ENCODE results near the gene AK8. TPM values are rescaled to one million over a fixed set of nuclear protein-coding genes. Genes with fewer than 3 reads are reported as not detected.

Gene AK8
- total and polyA plus RNA-seq, 2 of the 4 experiments (the other 2 are of a cell fraction): under 0.01 to 0.09 TPM

DNA sequence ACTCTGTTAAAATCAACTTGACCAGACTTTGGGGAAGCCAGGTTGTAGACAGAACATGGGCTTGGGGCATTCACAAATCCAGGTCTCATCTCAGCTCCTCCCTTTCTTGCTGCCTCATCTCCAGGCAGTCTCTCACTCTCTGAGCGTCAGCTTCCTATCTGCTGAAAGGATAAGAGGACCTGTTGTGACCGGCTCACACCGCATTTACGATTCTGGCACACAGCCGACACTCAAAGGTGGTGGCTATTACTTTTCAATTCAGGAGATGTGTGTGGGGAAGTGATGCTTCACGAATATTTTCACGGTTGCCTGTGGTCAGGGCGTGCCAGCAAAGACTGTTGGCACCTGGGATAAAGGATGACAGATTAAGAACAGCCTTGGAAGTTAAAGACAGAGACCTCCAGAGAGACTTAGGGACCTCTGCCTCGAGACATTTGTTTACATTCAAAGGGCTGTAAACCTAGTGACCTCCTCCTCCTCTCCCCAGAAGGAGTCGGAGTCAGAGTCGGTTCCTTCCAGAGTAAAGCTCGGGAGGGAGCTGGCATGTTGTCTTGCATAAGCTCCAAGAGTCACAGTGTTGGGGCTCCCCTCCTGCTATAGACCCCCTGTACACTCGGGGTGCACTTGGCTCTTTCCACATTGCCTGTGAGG is 83.2 kb downstream of the AK8 start:
- Histone ChIP-seq H3K79me1 (ENCODE audit: low read depth in 1 of 2, low read length in 2 of 2) (no peaks in the 10 kb centered on the region), H2BK15ac (ENCODE audit: low read depth, low read length) (no peak overlapping the region), H3K4me1 (ENCODE audit: control insufficient read depth, insufficient read depth, low read length) (no peaks in the 10 kb centered on the region), H3K4ac (ENCODE audit: low read depth, low read length) (no peak overlapping the region), H2BK5ac (ENCODE audit: low read depth, low read length, poor library complexity, severe bottlenecking) (no peak overlapping the region), H4K8ac (ENCODE audit: low read depth in 2 of 2, low read length in 2 of 2) (no peak overlapping the region), H3K9ac (ENCODE audit: low read depth, low read length) (no peak overlapping the region), H2AK9ac (replicated peaks; ENCODE audit: low read depth, low read length, poor library complexity) (no peak overlapping the region), H3K9me3 (ENCODE audit: control insufficient read depth, insufficient read depth, low read length) (no peaks in the 10 kb centered on the region), H3K36me3 (ENCODE audit: control insufficient read depth, insufficient read depth, low read length) (no peaks in the 10 kb centered on the region), H3K4me3 (ENCODE audit: insufficient read depth, low read depth, low read length) (no peak overlapping the region), H3K18ac (ENCODE audit: low read depth, low read length) (no peak overlapping the region), H3K56ac (ENCODE audit: extremely low read depth, insufficient read depth, low read length) (no peak overlapping the region), H2BK20ac (ENCODE audit: low read depth, low read length) (no peak overlapping the region), H3K23ac (ENCODE audit: low read depth, low read length) (no peak overlapping the region), H4K5ac (ENCODE audit: low read depth, low read length) (no peak overlapping the region), H3K9me1 (ENCODE audit: insufficient read depth, low read length) (no peaks in the 10 kb centered on the region), H3K27ac (ENCODE audit: insufficient read depth, low read length) (no peak overlapping the region), H4K91ac (ENCODE audit: insufficient read depth, low read depth, low read length) (no peak overlapping the region), H4K20me1 (ENCODE audit: insufficient read depth, low read length) (no peaks in the 10 kb centered on the region), H2BK120ac (ENCODE audit: low read depth, low read length) (no peak overlapping the region), H3K14ac (replicated peaks; ENCODE audit: low read depth, low read length) (no peak overlapping the region), H3K4me2 (ENCODE audit: low read depth, low read length) (no peak overlapping the region), H2AFZ (replicated peaks; ENCODE audit: low read length, poor library complexity) (no peak overlapping the region), H2AK5ac (ENCODE audit: low read depth, low read length) (no peak overlapping the region), H3K27me3 (ENCODE audit: control insufficient read depth, insufficient read depth, low read length) (peaks cover 49% of the 10 kb centered on the region)
- ATAC-seq (ENCODE audit: low read depth) (no peak), DNase-seq (no peak)
- in situ Hi-C loops (cut with MboI; ENCODE audit: low sequenced_read_pairs) (loop anchor here (5.0 kb wide), 1 partner anchor 288 kb away; no protein-coding TSS in a partner anchor), intact Hi-C loops (cut with micrococcal nuclease) (no loop called here), dilution Hi-C loops (cut with HindIII; ENCODE audit: low sequenced_read_pairs, unreplicated experiment) (no loop called here)
- WGBS, 2 experiments (ENCODE audit: extremely low coverage in 2 of 2, insufficient read length in 1 of 2): no CpG with 5 or more reads among the region's 13 CpGs
- ChIA-PET CTCF (no interaction called here), POLR2A (ENCODE audit: unreplicated experiment) (no interaction called here)
- BruUV-seq (replicated peaks): no TSS peak
- TF ChIP-seq, protein P1, sequence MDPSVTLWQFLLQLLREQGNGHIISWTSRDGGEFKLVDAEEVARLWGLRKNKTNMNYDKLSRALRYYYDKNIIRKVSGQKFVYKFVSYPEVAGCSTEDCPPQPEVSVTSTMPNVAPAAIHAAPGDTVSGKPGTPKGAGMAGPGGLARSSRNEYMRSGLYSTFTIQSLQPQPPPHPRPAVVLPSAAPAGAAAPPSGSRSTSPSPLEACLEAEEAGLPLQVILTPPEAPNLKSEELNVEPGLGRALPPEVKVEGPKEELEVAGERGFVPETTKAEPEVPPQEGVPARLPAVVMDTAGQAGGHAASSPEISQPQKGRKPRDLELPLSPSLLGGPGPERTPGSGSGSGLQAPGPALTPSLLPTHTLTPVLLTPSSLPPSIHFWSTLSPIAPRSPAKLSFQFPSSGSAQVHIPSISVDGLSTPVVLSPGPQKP (IDR thresholded peaks at IDR 0.05; ENCODE audit: borderline replicate concordance, low read depth, low read length): no peak
- TF ChIP-seq MXI1 (IDR thresholded peaks at IDR 0.05; ENCODE audit: borderline replicate concordance, low read depth, low read length) (no peak), FOS (IDR thresholded peaks at IDR 0.05; ENCODE audit: low read depth, low read length) (no peak), CTCF (conservative IDR thresholded peaks at IDR 0.05; ENCODE audit: low read depth, low read length) (no peak), MAFK (IDR thresholded peaks at IDR 0.05; ENCODE audit: low read depth, low read length) (no peak), RAD21 (IDR thresholded peaks at IDR 0.05; ENCODE audit: low read length) (no peak), RCOR1 (IDR thresholded peaks at IDR 0.05; ENCODE audit: insufficient replicate concordance, low read length) (no peak), SMC3 (IDR thresholded peaks at IDR 0.05; ENCODE audit: low read depth, low read length) (no peak), BHLHE40 (IDR thresholded peaks at IDR 0.05; ENCODE audit: low read depth, low read length) (no peak), CEBPB (IDR thresholded peaks at IDR 0.05; ENCODE audit: low read depth, low read length) (no peak), NFE2L2 (IDR thresholded peaks at IDR 0.05; ENCODE audit: low read depth, low read length) (no peak), MAZ (IDR thresholded peaks at IDR 0.05; ENCODE audit: borderline replicate concordance, low read depth, low read length) (no peak), POLR2A (IDR thresholded peaks at IDR 0.05; ENCODE audit: low read depth, low read length) (no peak), CHD1 (IDR thresholded peaks at IDR 0.05; ENCODE audit: low read depth, low read length) (no peak)

All from IMR-90 (cell line).